Measurements from ENCODE around the gene MRPS18A.
"Not testable (repeated sequence)": the region's sequence is repeated elsewhere in the genome, so short reads cannot be mapped to it uniquely, and the experiment has no call there.

MRPS18A gene

DNA sequence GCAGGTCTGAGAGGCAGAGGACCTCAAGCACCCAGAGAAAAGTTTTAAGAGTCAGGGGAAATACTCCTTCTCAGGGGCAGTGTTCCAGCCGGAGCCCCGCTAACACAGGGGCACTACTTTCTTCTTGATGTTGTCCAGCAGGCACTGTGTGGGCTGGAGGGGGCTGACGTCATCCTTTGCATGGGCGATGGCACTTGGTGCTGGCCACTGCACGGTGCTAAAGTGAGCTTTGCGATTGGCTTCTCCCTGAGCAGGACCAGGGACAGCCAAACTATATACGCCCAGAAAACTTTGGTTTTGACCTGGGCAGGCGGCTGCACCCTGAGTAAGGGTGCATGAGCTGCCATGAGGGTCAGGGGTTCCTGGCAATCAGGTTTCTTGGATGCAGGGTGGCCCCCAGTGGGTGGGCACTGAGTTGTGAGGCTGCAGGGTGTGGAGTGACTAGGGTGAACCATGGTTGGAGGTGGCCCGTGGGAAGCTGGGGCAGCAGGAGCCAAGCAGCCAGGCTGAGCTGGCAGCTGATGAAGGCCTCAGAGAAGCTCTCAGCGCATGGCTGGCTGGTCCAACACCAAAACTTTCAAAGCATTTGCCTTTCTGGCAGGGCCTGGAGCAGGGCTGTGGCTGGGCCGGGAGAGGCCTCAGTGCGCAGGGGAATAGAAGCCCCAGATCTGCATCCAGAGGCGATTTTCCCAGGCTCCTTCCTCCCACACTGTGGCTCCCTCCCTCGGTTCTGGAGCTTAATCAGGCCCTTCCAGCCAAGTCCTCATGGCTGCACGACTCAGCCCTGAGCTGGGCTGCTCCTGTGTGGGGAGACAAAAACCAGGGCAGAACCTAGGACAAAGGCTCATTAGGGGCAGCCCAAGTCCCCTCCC is 18.3 kb downstream of the MRPS18A start:
- no peak for DNase-seq

DNA sequence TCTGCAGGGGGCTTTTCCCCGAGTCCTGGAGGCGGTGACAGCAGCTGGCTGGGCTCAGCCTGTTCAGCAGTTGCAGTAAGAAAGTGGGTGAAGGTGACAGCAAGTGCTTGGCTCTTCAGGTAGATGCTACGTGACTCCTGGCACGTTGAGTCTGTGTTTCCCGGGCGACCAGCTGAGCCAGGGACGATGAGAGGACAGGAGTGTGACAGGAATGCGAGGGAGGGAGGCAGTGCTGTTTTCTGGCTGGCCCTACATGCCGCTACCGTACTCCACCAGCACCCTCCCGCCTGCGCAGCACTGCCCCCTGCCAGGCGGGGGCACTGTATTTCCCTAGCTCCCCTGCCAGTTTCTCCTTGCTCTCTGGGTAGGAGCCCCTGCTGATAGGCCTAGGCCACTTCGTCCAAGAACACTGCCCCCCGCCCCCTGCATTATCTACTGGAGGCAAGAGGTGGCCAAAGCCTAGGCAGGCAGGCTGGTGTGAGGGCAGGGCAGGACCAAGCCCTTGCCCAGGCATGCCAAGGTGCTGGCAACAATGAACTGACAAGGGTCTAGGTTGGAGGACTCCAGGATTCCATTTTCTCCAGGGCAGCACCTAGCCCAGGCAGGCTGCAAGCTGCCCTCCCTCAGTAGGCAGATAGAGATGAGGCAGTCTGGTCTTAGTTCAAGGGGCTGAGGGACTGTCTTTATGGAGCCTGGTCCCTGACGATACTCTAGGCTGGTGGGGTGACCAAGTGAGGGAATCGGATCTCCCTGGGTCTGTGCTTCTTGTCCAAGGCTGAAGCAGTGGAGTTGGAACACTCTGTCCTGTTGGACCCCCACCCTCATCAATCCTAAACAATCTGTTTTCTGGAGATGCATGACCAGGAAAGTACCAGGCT is 19.2 kb downstream of the MRPS18A start:
- peak; percentile 21 for DNase-seq

DNA sequence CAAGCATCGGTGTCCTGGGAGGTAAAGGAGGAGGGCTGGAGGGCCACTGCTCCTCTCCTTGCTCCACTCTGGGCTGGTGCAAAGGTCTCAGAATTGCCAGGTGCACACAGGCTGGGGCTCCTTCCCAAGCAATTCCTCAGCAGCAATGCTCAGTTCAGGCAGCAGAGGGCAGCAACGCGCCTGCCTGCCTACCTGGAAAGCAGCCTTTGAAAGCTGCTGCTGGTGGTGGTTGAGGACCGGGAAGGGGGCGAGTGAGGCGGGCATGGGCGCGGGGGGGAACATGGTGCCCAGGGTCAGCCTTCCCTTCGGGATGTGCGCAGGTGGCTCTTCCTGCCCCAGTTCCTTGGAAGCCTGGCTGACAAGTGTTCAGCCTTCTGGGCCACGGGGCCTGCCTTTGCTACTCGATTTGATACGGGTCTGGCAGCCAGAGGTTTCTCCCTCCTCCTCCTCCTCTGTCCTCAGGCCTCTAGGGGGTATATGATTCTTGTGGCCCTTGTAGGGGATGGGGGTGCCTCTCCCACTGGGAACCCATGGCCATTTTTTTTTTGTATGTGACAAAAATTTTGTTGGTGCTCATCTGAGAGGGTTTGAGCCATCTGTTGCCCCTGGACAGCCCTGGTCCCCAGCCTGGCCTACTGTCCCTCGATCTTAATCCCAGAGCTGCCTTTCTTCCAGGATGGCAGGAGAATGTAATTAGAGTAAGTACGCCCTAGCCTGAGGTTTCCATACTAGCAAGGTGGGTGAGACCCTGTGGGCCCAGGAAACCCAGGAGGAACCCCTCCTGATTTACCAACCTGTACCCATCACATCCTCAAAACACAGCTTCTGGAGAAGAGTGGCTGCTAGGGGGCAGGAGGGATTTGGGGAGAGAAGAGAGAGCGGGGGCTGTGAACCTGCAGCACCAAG is 20.1 kb downstream of the MRPS18A start:
- peak; percentile 80 for DNase-seq

DNA sequence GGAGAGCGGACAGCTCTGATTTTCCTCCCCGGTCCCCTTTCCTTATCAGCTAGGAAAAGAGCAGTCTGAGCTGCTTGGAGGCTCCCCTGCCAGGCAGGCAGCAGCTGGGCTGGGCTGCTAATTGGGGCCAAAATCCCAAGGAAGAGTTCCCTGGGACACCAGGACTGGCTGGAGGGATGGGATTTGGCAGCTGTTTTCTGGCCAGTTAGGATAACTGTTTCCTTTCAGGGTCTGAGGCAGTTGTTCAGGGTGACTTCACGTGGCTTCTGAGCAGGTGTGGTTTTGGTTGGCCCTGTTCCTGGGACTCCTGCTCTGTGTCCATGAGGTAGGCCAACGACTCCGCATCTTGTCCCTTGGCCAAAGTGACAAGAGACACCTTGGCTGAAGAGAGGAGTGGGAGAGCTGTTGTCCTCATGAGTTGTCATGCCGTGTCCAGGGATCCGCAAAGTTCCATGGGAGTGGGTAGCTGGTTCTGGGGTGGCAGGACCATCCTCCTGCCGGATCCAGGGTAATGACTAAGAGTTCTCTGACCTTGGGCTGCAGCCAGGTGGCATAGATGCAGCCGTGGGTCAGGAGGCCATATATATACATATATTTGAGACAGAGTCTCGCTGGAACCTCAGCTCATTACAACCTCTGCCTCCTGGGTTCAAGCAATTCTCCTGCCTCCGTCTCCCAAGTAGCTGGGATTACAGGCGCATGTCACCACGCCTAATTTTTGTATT is 21.2 kb downstream of the MRPS18A start:
- DNase-seq = no peak

DNA sequence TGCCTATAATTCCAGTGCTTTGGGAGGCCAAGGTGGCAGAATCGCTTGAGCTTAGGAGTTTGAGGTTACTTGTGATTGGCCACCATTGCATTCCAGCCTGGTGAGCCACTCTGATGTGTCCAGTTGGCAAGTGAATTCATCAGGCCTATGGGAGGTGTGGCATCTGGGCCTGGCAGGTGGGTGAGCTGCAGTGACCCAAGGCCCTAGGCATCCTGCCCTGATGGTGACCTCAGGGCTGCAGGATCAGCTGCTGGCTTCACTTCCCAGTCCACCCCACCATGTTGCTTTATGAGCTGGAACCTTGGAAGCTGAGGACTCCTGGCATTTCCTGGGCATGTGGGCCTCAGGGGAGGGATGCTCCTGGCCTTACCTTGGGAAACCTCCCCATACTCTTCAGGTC is 22.2 kb downstream of the MRPS18A start:
- DNase-seq = no peak

DNA sequence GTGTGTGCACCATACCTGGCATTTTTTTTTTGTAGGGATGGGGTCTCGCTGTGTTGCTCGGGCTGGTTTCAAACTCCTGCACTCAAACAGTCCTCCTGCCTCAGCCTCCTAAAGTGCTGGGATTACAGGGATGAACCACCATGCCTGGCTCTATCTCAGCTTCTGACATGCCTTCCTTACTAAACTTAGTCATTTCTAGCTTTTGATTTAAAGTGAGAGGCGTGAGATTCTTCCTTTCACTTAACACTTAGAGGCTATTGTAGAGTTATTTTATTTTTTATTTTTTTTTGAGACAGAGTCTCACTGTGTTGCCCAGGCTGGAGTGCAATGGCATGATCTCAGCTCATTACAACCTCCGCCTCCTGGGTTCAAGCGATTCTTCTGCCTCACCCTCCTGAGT is 24.6 kb downstream of the MRPS18A start:
- not testable (repeated sequence) for DNase-seq

DNA sequence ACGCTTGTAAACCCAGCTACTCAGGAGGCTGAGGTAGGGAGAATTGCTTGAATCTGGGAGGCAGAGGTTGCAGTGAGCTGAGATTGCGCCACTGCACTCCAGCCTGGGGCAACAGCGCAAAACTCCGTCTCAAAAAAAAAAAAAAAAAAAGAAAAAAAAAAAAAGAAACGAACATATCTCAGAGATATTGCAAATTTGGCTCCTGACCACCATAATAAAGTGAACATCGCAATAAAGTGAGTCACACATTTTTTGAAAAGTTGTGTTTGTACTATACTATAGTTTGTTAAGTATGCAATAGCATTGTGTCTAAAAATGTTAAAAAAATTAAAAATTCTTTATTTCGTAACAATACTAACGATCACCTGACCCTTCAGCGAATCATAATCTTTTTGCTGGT is 29.4 kb downstream of the MRPS18A start:
- DNase-seq = no peak

DNA sequence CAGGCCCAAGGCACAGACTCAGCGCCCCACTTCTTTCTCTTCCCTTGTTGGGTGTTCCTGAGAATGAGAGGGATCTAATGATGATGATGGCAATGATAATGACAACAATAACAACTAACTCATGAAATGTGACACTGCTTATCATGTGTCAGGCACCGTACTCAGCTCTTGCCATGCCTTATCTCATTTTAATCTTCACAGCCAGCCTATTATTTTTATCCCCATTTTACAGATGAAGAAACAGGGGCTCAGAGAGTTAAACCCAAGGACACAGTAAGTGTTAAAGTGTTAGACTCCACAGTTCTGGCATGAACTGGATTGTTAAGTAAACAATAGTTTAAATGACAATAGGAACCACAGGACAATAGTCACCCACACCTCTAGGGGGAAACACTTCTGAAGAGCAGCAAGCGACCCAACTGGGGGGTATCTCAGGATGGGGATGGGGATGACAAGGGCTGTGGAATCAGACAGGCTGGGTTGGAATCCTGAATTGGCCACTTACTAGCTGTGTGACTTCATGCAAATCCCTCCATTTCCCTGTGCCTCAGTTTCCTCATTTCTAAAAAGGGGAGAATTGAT is 30.3 kb downstream of the MRPS18A start:
- no peak for DNase-seq

DNA sequence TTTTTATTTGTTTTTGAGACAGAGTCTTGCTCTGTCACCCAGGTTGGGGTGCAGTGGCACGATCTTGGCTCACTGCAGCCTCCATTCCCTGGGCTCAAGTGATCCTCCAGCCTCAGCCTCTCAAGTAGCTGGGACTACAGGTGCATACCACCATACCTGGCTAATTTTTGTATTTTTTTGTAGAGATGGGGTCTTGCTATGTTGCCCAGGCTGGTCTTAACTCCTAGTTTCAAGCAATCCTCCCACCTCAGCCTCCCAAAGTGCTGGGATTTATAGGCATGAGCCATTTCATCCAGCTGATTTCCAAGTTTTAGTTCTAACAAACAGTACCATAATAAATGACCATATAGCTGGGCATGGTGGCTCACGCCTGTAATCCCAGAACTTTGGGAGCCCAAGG is 34.8 kb downstream of the MRPS18A start:
- not testable (repeated sequence) for DNase-seq

DNA sequence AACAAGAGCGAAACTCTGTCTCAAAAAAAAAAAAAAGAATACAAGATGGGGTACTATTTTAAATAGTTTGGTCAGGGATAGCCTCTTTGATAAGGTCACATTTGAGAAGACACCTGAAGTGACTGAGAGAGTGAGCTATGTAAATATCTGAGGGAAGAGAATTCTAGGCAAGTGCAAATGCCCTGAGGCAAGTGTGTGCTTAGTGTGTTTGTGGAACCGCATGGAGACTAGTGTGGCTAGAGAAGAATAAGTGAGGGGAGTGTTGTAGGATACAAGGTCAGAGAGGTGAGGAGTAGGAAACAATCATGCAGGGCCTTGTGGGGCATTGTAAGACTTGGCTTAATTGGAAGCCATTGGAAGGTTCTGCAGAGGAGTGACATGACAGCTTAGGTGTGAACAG is 39.3 kb downstream of the MRPS18A start:
- no peak for DNase-seq

DNA sequence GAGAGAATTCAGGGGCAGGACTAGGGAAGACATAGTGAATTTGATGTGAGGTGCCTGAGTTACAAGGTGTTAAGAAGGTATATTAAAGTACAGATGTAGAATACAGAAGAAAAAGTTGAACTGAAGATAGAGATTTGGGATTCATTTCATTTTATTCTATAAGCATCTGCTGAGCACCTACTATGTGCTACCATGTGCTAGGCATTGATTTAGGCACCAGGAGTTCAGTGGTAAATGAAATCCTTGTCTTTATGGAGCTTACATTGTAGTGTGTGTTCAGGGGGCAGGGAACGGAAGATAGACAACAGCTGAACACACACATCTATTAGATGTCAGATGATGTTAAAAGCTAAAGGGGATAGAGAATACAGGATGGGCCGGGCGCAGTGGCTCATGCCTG is 40.0 kb downstream of the MRPS18A start:
- no peak for DNase-seq

DNA sequence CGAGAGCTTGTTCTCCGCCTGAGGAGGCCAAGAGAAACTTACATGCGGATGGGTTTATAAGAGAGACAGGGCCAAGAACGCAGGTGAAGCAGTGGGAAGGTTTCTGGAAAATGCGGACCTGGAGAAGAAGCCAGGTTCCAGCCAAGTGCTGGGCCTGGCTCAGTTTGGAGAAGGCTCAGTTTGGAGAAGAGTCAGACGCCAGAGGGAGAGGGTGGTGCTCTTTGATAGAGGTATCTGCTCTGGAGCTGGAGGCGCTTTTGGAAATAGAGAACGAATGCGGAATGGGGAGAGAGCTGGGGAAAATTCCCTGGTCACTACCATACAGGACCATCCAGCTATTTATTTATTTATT is 42.0 kb downstream of the MRPS18A start:
- no peak for DNase-seq

DNA sequence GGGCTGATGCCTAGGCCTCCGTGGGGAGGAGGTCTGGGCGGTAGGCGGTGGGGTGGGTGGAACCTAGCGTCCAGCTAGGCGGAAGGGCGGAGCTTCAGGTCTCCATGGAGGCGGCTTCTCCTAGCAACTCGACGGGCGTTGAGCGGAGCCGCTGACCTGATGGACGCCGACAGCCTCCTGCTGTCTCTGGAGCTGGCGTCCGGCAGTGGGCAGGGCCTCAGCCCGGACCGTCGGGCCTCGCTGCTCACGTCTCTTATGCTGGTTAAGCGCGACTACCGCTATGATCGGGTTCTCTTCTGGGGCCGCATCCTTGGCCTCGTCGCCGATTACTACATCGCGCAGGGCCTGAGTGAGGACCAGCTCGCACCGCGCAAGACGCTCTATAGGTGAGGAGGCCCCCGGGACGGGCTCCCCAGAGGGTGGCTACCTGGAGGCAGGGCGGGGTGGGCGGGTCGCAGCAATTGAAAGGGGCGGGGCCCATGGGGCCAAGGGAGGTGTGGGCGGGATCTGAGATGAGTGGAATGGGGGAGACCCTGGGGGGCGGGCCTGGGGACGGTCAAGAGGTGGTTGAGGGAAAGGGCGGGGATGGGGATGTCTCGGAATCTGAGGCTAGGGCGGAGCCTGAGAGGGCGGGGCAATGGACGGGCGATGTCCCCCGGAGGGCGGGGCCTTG is 42.5 kb downstream of the MRPS18A start, which contains the start of gene RSPH9:
TSS of gene RSPH9 (plus strand) at position 97 of the 673 bp plus-strand sequence. CDS start at position 160, 63 bp downstream.
- no peak for DNase-seq

DNA sequence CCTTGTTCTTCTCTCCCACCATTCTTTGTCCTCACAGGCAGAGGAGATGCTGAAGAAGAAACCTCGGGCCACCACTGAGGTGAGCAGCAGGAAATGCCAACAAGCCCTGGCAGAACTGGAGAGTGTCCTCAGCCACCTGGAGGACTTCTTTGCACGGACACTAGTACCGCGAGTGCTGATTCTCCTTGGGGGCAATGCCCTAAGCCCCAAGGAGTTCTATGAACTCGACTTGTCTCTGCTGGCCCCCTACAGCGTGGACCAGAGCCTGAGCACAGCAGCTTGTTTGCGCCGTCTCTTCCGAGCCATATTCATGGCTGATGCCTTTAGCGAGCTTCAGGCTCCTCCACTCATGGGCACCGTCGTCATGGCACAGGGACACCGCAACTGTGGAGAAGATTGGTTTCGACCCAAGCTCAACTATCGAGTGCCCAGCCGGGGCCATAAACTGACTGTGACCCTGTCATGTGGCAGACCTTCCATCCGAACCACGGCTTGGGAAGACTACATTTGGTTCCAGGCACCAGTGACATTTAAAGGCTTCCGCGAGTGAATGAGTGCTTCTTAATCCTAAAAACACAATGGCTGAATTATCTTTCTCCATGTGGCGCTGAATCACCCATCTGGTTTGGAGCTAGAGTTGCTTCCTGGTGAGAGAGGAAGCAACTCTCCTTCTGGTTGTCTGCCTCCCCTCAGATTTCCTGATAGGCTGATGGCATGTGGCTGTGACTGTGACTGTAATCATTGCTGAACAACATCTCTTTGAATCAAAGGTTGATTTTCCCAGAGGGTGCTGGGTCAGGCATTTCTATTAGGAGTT is 47.4 kb downstream of the MRPS18A start:
- no peak for DNase-seq

DNA sequence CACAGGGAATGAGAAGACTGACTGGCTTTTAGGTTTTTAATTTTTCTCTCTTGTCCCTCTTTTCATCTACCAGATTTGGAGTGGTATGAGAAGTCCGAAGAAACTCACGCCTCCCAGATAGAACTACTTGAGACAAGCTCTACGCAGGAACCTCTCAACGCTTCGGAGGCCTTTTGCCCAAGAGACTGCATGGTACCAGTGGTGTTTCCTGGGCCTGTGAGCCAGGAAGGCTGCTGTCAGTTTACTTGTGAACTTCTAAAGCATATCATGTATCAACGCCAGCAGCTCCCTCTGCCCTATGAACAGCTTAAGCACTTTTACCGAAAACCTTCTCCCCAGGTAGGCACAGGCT is 51.3 kb downstream of the MRPS18A start:
- no peak for DNase-seq

DNA sequence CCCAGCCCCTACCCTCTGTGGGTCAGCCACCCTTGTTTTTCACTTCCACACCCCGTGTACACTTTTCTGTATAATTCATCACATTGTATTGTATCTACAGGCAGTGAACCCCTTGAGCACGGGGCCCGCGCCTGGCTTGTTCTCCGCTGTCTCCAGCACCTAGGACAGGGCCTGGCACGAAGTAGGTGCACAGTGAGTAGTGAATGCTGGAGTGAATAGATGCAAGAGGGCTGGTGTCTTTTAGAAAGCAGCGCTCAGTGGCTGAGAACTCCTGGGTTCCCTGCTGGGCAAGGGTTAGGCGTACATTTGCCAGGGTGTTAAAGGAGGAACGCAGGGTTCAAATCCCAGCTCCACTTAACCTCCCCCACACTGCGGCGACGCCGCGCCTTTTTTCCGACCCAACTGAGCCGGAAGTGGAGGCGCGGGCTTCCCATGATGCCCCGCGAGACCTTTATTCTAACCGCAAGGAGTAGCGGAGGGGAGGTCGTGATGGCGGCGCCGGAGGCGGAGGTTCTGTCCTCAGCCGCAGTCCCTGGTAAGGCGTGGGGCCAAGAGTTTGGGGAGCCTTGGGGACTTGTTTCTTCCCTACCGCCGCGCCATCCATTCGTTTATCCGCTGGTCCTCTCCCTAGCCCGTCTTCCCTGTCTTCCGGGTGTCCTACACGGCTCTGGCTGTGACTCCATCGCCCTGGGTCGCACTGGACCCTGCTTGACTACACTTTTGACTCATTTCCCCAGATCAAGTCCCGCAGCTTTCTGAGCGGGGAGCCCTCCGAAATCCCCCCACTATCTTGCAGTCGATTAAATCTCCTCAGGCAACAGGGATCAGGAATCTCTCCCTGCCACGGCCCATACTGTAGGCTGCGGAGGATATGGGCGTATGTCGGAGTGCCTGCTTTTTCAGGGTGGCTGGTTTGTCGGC is 51.9 kb downstream of the MRPS18A start, which contains the start of gene MAD2L1BP:
TSS of gene MAD2L1BP (plus strand) at position 454 of the 921 bp plus-strand sequence. CDS start at position 490, 36 bp downstream.
- peak; percentile 87 for DNase-seq

DNA sequence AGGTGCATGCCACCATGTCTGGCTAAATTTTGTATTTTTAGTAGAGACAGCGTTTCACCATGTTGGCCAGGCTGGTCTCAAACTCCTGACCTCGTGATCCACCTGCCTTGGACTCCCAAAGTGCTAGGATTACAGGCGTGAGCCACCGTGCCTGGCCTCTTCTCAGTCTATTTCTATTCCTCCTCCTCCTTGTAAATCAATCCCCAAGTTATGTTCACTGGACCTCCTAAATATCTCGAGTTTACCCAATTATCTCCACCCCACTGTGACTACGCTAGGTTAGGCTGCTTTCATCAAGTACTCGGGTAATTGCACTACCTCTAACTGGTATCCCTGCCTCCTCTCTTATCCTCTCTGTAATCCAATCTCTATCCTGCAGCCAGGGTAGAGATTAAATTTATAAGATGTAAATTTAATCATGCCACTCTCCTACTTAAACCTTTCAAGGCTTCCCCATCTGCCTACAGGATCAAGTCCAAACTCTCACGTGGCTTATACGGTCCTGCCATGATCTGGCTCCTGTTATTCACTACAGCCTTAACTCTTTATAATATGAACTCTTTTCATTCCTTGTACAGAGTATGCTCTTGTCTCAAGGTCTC is 52.8 kb downstream of the MRPS18A start:
- DNase-seq = no peak

DNA sequence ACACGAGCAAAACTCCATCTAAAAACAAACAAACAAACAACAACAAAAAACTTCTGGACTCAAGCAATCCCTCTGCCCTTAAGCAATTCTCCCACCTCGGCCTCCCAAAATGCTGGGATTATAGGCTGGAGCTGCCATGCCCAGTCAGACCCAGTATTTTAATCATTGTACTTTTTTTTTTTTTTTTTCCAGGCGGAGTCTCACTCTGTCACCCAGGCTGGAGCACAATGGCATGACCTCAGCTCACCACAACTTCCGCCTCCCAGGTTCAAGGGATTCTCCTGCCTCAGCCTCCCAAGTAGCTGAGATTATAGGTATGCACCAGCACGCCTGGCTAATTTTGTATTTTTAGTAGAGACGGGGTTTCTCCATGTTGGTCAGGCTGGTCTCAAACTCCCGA is 54.6 kb downstream of the MRPS18A start:
- not testable (repeated sequence) for DNase-seq
